NCI-H2107 (cell line): ENCODE measurements around the gene GJC1.
A peak's percentile ranks its signal among the peaks of the same experiment; 100 is the strongest.

Source experiments
- DNase-seq: peaks from one replicate; lab custom pipeline; 2025; lab: John Stamatoyannopoulos, UW

The GJC1 gene

DNA sequence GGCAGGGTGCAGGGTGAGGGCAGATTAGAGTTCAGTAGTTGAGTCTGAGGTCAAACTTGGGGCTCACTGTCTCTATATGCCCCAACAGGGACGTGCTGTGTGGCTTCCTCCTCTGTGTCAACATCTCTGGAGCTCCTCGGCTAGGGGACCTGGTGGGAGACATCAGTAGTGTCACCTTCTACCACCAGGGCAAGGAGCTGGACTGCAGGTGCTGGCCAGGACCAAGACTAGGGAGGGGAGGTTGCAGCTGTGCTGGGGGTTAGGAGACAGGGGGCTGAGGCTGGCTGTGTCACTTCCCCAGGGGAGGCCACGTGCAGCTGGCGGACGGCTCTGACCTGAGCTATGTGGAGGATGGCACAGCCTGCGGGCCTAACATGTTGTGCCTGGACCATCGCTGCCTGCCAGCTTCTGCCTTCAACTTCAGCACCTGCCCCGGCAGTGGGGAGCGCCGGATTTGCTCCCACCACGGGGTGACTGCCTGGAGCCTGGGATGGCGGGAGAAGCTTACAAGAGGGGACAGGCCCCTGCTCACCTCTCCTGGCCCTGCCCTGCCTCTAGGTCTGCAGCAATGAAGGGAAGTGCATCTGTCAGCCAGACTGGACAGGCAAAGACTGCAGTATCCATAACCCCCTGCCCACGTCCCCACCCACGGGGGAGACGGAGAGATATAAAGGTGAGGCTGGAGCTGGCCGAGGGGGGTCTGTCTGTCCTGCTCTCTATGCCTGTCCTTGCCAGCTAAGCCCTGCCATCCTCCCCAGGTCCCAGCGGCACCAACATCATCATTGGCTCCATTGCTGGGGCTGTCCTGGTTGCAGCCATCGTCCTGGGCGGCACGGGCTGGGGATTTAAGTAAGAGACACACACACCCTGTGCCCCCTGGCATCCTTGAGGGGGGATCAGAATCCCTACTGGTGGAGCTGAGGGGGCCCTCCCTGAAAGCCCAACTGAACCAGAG lies 52.4 kb downstream of the GJC1 start:
- no peak for DNase-seq

- no peak for DNase-seq
These were observed 53.3 kb downstream of the GJC1 start for GRCh38 chr17:44776628-44777393.

DNA sequence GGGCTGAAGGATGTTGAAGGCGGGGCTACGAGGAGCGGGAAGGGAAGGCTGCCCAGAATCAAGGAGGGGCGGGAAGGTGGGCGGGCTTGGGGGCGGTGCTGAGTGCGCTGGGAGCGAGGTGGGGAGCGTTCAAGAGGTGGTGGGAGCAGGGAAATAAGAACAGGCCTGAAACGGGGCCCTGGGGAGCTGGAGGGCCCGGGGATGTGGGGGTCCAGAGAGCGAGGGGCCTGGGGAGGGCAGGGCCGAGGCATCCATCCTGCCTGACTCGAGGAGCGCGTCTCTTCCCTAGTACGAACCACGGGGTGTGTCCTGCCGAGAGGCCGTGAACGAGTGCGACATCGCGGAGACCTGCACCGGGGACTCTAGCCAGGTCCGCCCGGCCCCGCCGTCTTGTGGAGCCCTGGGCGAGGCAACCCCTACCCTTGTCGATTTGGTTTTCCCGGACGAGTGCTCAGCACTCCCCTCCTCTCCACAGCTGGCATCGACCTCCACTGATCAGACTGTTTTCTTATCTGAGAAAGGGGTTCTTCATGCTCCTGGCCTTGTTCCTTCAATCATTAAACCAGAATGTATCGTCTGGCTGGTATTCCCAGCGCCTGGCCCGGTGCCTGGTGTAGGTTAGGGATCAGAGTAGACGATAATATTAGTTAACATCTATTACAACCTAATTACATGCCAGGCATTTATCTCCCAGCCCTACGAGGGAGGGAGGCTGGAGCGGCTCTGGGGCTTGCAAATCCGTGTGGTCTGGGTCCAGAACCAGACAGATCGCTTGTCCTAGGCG lies 54.1 kb downstream of the GJC1 start:
- DNase-seq = no peak

- DNase-seq = peak; percentile 96
These were observed 54.8 kb downstream of the GJC1 start for GRCh38 chr17:44775136-44775837.

DNA sequence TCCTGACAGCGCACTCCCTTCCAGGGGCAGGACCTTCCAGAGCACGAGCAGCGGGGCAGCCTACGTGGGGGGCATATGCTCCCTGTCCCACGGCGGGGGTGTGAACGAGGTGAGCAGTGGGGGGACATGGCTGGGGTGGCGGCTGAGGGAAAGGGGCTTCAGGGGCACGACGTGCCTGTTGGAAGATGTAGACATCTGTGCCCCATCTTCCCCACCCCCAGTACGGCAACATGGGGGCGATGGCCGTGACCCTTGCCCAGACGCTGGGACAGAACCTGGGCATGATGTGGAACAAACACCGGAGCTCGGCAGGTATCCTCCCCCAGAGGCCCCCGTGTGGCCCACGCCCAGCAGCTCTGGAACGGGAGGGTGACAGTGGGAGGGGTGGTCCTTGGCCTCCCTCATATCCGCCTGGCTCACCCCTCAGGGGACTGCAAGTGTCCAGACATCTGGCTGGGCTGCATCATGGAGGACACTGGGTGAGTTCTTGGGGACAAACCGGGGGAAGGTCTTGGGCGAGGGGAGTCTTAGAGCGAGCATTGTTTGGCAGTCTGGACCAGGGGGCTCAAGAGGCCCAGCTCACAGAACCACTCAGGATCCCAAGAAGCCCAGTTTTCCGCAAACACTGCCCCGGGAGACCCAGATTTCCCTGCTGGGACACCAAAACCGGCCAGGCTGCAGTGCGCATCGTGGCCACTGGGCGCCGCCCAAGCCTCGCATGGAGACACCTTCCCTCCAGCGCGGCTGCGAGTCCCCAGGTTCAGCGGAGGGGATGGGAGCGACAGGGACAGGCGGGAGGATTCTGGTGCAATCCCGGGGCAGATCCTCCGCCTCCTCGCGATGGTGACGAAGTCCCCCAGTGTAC lies 55.6 kb downstream of the GJC1 start:
- peak; percentile 81 for DNase-seq

DNA sequence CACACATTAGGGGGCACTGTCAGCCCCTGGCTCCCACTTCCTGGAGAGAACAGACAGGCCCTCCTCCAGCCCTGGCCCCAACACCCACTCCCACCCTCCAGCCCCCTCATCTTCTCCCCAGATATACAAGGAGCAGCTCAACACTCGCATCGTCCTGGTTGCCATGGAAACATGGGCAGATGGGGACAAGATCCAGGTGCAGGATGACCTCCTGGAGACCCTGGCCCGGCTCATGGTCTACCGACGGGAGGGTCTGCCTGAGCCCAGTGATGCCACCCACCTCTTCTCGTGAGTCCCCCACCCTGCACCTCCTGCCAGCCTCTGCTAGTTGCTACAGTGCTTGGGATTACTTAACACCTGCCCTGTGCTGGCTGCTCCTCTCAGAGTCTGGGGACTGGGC lies 56.9 kb downstream of the GJC1 start:
- no peak for DNase-seq

GRCh38 chr17:44772308-44773045 lies 57.6 kb downstream of the GJC1 start:
- no peak for DNase-seq

DNA sequence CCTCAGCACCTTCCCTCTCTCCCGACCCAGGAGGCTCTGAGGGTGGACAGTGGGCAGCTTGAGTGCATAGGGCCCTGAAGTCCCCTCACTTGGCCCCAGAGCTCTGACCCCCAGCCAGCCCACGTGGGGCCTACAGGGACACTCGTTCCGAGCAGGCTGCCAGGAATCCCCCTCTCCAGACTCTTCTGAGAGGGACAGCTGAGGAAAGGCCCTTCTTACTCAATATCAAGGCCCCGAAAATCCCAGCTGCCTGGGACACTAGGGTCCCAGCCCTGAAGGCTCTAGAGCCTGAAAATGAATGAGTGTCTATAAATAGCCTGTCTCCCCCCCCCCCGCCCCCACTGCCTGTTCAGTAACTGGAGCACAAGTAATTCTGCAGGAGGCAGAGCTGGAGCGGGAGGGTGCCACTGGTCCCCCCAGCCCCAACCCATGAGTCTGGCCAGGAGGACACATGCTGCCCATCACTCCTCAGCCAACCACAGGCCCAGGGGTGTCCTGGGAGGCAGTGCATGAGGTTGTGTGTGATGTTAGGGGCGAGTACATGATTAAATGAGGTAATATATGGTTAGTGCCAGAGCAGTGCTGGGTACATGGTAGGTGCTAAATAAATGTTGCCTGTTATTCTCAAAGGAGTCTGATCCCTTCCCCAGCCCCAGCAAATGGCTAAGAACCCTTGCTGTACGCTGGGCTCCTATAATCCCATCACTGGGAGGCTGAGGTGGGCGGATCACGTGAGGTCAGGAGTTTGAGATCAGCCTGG lies 59.7 kb downstream of the GJC1 start:
- DNase-seq = no peak

GRCh38 chr17:44769647-44770084 lies 60.4 kb downstream of the GJC1 start:
- DNase-seq = no peak

DNA sequence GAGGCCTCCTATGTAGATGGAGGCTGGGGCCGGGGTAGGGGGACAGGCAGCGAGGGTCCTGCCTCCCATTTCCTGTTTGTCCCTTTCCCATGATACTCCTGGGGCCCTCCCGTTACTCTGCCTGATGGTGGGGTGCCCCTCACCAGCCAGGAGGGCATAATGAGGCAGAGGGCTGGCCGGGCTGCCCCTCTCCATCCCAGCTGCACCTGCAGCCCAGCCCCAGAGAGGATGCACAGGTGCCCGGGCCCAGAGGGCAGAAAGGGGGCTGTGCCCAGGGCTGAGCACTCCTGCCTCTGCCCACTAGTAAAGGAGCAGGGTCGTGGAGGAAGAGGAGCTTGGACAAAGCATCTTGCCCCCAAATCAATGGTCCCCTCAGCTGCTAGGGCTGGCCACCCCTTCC lies 60.9 kb downstream of the GJC1 start:
- DNase-seq = no peak

DNA sequence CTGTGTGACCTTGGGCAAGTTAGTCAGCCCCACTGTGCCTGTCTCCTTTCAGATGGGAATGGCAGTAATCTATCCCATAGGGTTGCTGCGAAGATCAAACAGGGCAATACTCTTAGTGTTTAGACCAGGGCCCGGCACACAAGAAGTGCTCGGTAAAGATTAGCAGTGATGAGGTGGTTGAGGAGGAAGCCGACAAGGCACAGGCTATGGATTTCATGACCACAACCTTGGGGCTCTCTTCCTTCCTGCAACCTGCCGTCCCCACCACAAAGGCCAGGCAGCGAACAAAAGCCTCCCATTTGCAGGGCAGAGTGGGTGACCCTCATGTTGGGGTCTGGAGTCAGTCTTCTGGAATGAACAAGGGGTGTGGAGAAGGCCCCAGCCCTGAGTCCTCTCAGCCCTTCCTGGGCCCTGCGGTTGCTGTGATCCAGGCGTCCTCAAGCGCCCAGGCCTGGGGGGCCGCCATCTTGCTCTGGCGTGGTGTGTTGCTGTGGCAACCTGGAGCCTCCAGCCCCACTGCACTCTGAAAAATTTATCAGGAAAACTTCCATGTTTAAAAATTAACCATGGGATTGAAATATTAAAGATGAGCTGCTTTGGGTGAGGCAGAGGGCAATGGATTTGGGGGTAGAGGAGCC lies 61.5 kb downstream of the GJC1 start:
- DNase-seq = no peak

- no peak for DNase-seq
These were observed 62.6 kb downstream of the GJC1 start for GRCh38 chr17:44767493-44767892.

DNA sequence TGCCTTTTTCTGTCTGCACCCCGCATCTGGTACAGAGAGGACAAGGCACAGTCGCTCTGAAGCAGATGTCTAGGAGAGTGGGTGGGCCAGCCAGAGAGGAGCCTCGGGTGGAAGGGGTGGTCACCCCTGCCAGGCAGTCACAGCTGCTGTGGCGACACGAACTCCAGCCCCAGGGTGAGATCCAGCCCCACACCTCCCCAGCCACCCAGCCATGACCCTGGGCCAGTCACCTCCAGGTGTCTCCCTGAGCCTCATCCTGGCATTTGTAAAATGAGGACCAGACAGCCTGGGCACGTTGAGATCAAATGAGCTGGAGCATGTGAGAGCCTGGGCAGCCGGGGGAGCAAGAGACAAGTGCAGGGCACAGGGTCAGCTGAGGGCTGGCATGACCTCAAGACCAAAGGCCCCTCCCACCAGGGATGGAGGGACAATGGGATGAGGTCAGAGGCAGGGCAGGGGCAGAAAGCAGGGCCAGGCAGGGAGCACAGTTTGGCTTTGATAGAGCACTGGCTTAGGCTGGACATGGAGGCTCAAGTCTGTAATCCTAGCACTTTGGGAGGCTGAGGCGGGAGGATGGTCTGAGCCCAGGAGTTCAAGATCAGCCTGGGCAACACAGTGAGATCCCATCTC lies 63.6 kb downstream of the GJC1 start:
- no peak for DNase-seq

GRCh38 chr17:44765965-44766364 lies 64.1 kb downstream of the GJC1 start:
- DNase-seq = no peak

- no peak for DNase-seq
These were observed 66.9 kb downstream of the GJC1 start for GRCh38 chr17:44763170-44763569.

DNA sequence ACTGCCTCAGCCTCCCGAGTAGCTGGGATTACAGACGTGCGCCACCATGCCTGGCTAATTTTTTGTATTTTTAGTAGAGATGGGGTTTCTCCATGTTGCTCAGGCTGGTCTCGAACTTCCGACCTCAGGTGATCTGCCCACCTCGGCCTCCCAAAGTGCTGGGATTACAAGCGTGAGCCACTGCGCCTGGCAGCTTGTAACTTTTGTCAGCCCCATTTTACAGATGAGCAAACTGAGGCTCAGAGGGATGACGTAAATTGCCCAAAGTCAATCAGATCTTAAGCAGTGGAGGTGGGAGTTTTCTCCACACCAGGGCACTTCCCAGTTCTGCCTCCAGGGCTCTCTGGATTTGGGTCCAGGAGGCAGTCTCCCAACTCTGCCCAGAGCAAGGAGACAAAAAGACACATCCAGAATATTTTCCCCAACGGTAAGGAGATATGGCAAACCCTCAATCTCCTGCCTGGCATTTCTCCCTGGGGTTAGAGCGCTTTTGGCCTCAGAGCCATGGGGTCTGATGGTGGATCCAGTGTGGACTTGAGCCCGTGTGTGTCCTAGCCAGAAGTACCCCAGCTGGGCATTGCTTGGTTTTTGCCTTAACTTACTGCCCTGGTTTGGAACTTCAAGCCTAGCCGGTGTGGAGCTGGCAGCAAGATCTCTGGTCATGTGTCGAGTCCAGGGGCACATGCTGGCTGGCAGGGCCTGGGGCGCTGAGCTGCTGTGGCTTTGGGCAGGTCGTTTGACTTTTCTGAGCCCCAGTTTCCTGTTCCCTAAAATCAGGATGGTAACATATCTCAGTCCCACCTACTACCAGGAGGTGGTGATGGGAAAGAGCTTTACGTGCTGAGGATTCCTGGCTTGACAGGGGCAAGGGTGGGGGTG lies 67.9 kb downstream of the GJC1 start:
- no peak for DNase-seq
